Neural cell (in vitro differentiated cells): ENCODE results near the gene UBE2V1. TPM values are rescaled to one million over a fixed set of nuclear protein-coding genes. Genes with fewer than 3 reads are reported as not detected.

Experiments
- H2AFZ ChIP-seq: fragments of 200-600, 300-800 bp; sonication (generic), shearing (Covaris generic); 2 replicates; pipeline ENCODE4 v1.6.0; 2014; ENCODE audit warnings: low read depth, mild to moderate bottlenecking, antibody characterized with exemption, low read length, moderate library complexity
- H3F3A ChIP-seq: fragments of 200-600 bp; shearing (Covaris generic); 2 replicates; pipeline ENCODE4 v1.6.1; 2016; ENCODE audit warnings: mild to moderate bottlenecking, moderate library complexity, mixed read lengths, antibody characterized with exemption, low read length; ENCODE audit not compliant: insufficient read depth, poor library complexity, severe bottlenecking
- H3K27ac ChIP-seq: fragments of 200-600, 300-800 bp; sonication (generic), shearing (Covaris generic); 2 replicates; pipeline ENCODE4 v1.5.1; 2014; ENCODE audit warnings: mild to moderate bottlenecking, low read length, moderate library complexity
- H3K27me3 ChIP-seq: fragments of 300-800, 200-600 bp; sonication (generic), shearing (Covaris generic); 2 replicates; pipeline ENCODE4 v1.6.0; 2014; ENCODE audit warnings: mild to moderate bottlenecking, low read depth, low read length, moderate library complexity; ENCODE audit not compliant: insufficient read depth
- H3K36me3 ChIP-seq: fragments of 300-800, 200-600 bp; sonication (generic), shearing (Covaris generic); 2 replicates; pipeline ENCODE4 v1.5.1; 2014; ENCODE audit warnings: mild to moderate bottlenecking, antibody characterized with exemption, low read length, moderate library complexity; ENCODE audit not compliant: insufficient read depth
- H3K4me2 ChIP-seq: fragments of 300-800, 200-600 bp; sonication (generic), shearing (Covaris generic); 2 replicates; pipeline ENCODE4 v1.6.0; 2014; ENCODE audit warnings: mild to moderate bottlenecking, low read length
- H3K4me3 ChIP-seq: fragments of 300-800, 200-600 bp; sonication (generic), shearing (Covaris generic); 2 replicates; pipeline ENCODE4 v1.5.1; 2014; ENCODE audit warnings: mild to moderate bottlenecking, low read length, moderate library complexity
- H3K79me2 ChIP-seq: fragments of 200-600 bp; shearing (Covaris generic); replicated peaks from 2 replicates; pipeline ENCODE4 v1.6.0; 2014; ENCODE audit warnings: mild to moderate bottlenecking, low read length, moderate library complexity; ENCODE audit not compliant: insufficient read depth
- H3K9ac ChIP-seq: fragments of 300-800, 200-600 bp; sonication (generic), shearing (Covaris generic); 2 replicates; pipeline ENCODE4 v1.6.1; 2016; ENCODE audit warnings: mild to moderate bottlenecking, low read length, mixed read lengths
- H3K9me2 ChIP-seq: fragments of 200-600 bp; shearing (Covaris generic); 2 replicates; pipeline ENCODE4 v1.6.1; 2016; ENCODE audit warnings: mild to moderate bottlenecking, low read length, mixed read lengths; ENCODE audit not compliant: insufficient read depth
- H3K9me3 ChIP-seq: fragments of 200-600, 300-800 bp; sonication (generic), shearing (Covaris generic); 2 replicates; pipeline ENCODE4 v1.6.1; 2016; ENCODE audit warnings: mild to moderate bottlenecking, mixed run types, low read length, moderate library complexity, mixed read lengths
- H4K20me1 ChIP-seq: fragments of 200-600 bp; shearing (Covaris generic); 2 replicates; pipeline ENCODE4 v1.6.1; 2016; ENCODE audit warnings: mild to moderate bottlenecking, mixed run types; ENCODE audit not compliant: insufficient read depth
- EP300 ChIP-seq: fragments of 450-650 bp; conservative IDR thresholded peaks from 2 replicates; pipeline ENCODE4 v1.6.1; 2014; ENCODE audit warnings: antibody characterized with exemption, mild to moderate bottlenecking, moderate library complexity; ENCODE audit not compliant: poor library complexity, severe bottlenecking
- EZH2 ChIP-seq: fragments of 200-600, 300-800 bp; shearing (Covaris generic), sonication (generic); IDR thresholded peaks from 2 replicates; pipeline ENCODE4 v1.6.1; 2014; ENCODE audit warnings: antibody characterized with exemption, low read length, borderline replicate concordance, mild to moderate bottlenecking; ENCODE audit not compliant: insufficient read depth, poor library complexity, severe bottlenecking
- MXI1 ChIP-seq: fragments of 450-650 bp; conservative IDR thresholded peaks from 2 replicates; pipeline ENCODE4 v1.6.1; 2014; ENCODE audit warnings: antibody characterized with exemption, mild to moderate bottlenecking; ENCODE audit not compliant: poor library complexity, severe bottlenecking
- POLR2AphosphoS5 ChIP-seq: IDR thresholded peaks from 2 replicates; pipeline ENCODE4 v1.6.1; 2012
- RAD21 ChIP-seq: fragments of 450-650 bp; conservative IDR thresholded peaks from 2 replicates; pipeline ENCODE4 v1.6.1; 2014; ENCODE audit warnings: antibody characterized with exemption, mild to moderate bottlenecking, moderate library complexity
- SMC3 ChIP-seq: fragments of 450-650 bp; conservative IDR thresholded peaks from 2 replicates; pipeline ENCODE4 v1.6.1; 2014; ENCODE audit warnings: antibody characterized with exemption, mild to moderate bottlenecking, moderate library complexity; ENCODE audit not compliant: poor library complexity
- TAF1 ChIP-seq: IDR thresholded peaks from 2 replicates; pipeline ENCODE4 v1.6.1; 2012; ENCODE audit warnings: low read depth
- polyA plus RNA-seq: library from polyadenylated mRNA; depleted of rRNA; stranded (reverse); fragments of >200 nt; gene quantifications from 2 replicates; pipeline ENCODE4 v1.2.3, GENCODE V29; 2014
- TF ChIP-seq, protein P1 (sequence below): IDR thresholded peaks from 2 replicates; pipeline ENCODE4 v1.6.1; 2012; ENCODE audit warnings: borderline replicate concordance
- TF ChIP-seq, protein P2 (sequence below): fragments of 450-650 bp; IDR thresholded peaks from 2 replicates; pipeline ENCODE4 v1.5.1; 2014; ENCODE audit warnings: antibody characterized with exemption, mild to moderate bottlenecking, moderate library complexity; ENCODE audit not compliant: poor library complexity, severe bottlenecking

Gene UBE2V1
- polyA plus RNA-seq, 1 donor from 2014 or later = 34.4 TPM

DNA sequence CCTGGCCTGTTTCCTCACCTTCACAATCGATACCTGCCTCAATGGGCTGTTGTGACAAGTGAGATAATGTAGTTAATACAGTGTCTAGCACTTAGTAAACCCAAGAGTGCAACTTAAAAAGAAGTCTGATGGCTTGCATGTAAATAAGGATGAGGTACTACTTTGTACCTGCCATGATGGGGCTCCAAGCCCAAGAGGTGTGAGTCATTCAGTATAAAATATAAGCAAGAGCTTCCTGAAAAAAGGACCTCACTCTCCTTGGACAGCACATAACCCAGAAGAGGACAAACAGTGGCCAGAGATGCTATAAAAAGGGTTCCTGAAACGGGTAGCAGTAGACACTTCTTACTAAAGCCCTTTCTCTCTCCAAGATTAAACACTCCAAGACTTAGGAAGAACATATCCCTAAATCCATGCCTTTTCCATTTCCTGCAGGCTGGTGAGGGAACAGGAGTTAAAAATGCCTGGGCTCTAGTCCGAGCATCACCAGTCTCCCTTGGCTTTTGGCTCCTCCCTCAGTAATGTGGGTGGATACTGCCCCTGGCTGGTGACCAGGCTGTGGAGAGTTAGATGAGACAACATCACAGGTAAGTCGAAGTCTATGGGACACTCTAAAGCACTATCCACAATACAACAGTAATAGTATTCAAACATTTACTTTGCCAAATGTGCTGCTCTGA is 4.3 kb downstream of the UBE2V1 start:
- Histone ChIP-seq H3F3A (no peaks in the 10 kb centered on the region), H2AFZ (no peak overlapping the region), H3K9me2 (no peaks in the 10 kb centered on the region), H3K9ac (no peak overlapping the region), H3K79me2 (peaks cover 67% of the 10 kb centered on the region), H3K9me3 (no peaks in the 10 kb centered on the region), H3K27me3 (no peaks in the 10 kb centered on the region), H4K20me1 (peaks cover 3% of the 10 kb centered on the region), H3K27ac (no peak overlapping the region), H3K4me3 (no peak overlapping the region), H3K4me2 (no peak overlapping the region), H3K36me3 (no peaks in the 10 kb centered on the region)
- no peak for TF ChIP-seq POLR2AphosphoS5
- no peak for TF ChIP-seq EP300
- TF ChIP-seq MXI1 = no peak

DNA sequence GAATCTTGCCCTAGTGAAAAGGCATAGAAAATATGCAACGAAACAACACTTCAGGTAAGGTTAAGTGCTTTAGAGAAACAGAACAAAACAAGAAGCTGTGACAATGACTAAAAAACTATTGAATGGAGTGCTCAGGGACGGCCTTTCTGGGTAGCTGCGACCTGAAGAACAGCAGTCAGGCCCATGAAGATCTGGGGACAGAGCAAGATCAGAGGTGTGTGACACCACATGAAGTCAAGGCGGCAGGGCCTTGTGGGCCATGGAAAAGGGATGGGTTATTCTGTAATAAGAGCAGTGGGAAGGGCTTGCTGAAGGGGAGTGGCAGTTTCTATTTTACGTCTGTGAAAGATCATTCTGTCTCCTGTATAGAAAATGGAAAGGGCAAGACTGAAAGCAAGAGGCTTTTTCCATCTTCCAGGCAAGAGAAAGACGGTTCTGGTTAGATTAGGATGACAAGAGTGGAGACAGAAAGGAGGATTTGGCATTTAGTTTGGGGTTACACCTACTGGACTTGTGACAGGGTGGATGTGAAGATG is 5.1 kb downstream of the UBE2V1 start:
- H3K27ac ChIP-seq = no peak overlapping the region
- no peak for TF ChIP-seq TAF1
- TF ChIP-seq, protein P1, sequence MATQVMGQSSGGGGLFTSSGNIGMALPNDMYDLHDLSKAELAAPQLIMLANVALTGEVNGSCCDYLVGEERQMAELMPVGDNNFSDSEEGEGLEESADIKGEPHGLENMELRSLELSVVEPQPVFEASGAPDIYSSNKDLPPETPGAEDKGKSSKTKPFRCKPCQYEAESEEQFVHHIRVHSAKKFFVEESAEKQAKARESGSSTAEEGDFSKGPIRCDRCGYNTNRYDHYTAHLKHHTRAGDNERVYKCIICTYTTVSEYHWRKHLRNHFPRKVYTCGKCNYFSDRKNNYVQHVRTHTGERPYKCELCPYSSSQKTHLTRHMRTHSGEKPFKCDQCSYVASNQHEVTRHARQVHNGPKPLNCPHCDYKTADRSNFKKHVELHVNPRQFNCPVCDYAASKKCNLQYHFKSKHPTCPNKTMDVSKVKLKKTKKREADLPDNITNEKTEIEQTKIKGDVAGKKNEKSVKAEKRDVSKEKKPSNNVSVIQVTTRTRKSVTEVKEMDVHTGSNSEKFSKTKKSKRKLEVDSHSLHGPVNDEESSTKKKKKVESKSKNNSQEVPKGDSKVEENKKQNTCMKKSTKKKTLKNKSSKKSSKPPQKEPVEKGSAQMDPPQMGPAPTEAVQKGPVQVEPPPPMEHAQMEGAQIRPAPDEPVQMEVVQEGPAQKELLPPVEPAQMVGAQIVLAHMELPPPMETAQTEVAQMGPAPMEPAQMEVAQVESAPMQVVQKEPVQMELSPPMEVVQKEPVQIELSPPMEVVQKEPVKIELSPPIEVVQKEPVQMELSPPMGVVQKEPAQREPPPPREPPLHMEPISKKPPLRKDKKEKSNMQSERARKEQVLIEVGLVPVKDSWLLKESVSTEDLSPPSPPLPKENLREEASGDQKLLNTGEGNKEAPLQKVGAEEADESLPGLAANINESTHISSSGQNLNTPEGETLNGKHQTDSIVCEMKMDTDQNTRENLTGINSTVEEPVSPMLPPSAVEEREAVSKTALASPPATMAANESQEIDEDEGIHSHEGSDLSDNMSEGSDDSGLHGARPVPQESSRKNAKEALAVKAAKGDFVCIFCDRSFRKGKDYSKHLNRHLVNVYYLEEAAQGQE = no peak
- TF ChIP-seq, protein P2, sequence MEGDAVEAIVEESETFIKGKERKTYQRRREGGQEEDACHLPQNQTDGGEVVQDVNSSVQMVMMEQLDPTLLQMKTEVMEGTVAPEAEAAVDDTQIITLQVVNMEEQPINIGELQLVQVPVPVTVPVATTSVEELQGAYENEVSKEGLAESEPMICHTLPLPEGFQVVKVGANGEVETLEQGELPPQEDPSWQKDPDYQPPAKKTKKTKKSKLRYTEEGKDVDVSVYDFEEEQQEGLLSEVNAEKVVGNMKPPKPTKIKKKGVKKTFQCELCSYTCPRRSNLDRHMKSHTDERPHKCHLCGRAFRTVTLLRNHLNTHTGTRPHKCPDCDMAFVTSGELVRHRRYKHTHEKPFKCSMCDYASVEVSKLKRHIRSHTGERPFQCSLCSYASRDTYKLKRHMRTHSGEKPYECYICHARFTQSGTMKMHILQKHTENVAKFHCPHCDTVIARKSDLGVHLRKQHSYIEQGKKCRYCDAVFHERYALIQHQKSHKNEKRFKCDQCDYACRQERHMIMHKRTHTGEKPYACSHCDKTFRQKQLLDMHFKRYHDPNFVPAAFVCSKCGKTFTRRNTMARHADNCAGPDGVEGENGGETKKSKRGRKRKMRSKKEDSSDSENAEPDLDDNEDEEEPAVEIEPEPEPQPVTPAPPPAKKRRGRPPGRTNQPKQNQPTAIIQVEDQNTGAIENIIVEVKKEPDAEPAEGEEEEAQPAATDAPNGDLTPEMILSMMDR = no peak
- no peak for TF ChIP-seq EZH2
- no peak for TF ChIP-seq POLR2AphosphoS5
- TF ChIP-seq SMC3 = no peak
- no peak for TF ChIP-seq MXI1
- no peak for TF ChIP-seq EP300
- no peak for TF ChIP-seq RAD21
- H2AFZ ChIP-seq = no peak overlapping the region
- peaks cover 3% of the 10 kb centered on the region for H4K20me1 ChIP-seq
- H3K79me2 ChIP-seq = peaks cover 72% of the 10 kb centered on the region
- no peak overlapping the region for H3K9ac ChIP-seq
- no peaks in the 10 kb centered on the region for H3K27me3 ChIP-seq
- H3K9me3 ChIP-seq = no peaks in the 10 kb centered on the region
- H3K36me3 ChIP-seq = no peaks in the 10 kb centered on the region
- H3K4me2 ChIP-seq = no peak overlapping the region
- no peaks in the 10 kb centered on the region for H3F3A ChIP-seq
- no peaks in the 10 kb centered on the region for H3K9me2 ChIP-seq
- no peak overlapping the region for H3K4me3 ChIP-seq
